ENCODE results near the gene KAT2A. TPM values are rescaled to one million over a fixed set of nuclear protein-coding genes. Genes with fewer than 3 reads are reported as not detected.

Gene KAT2A
- total and polyA plus RNA-seq, 9 of the 15 experiments (the other 6 are each of a cell fraction or from before 2014, with no cell fraction given), result 1.5 to 80.4 (median 31.9) TPM

DNA sequence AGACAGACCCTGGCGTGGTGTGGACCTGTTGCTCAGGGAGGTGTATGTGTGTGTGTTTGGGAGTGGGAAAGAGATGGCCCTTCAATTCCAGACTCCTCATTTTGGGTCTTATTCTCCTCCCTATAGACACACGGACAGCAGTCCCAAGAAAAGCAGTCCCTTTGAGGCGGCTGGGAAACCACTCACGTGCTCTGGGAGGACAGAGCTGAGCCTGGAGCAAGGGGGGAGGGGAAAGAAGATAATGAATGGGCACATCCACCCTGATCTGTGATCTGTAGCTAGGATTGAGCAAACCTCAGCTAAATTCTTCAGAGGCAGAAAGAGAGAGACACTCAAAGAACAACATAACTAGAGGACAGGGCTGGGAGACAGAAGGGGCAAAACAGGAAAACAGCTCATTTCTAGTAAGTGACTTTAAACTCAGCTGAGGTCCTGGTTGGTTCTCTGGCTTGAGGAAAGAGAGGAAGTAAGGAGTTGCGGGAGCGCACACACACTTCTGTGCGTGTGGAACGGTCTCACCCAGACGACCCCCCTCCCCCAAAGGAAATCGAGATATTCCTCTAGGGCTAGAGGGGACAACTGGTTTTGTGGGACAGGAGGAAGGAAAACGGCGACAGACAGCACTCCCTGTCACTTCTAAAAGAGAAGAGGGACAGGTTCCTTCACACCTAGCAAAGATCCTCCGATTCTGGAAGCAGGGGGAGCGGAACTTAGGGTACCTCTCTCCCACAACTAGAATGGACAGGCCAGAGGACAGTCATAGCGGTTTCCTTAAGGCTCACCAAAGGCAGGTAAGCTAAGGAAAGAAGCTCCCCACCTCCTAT is 33.0 kb upstream of the KAT2A start (continued):
- TF ChIP-seq, protein P1, sequence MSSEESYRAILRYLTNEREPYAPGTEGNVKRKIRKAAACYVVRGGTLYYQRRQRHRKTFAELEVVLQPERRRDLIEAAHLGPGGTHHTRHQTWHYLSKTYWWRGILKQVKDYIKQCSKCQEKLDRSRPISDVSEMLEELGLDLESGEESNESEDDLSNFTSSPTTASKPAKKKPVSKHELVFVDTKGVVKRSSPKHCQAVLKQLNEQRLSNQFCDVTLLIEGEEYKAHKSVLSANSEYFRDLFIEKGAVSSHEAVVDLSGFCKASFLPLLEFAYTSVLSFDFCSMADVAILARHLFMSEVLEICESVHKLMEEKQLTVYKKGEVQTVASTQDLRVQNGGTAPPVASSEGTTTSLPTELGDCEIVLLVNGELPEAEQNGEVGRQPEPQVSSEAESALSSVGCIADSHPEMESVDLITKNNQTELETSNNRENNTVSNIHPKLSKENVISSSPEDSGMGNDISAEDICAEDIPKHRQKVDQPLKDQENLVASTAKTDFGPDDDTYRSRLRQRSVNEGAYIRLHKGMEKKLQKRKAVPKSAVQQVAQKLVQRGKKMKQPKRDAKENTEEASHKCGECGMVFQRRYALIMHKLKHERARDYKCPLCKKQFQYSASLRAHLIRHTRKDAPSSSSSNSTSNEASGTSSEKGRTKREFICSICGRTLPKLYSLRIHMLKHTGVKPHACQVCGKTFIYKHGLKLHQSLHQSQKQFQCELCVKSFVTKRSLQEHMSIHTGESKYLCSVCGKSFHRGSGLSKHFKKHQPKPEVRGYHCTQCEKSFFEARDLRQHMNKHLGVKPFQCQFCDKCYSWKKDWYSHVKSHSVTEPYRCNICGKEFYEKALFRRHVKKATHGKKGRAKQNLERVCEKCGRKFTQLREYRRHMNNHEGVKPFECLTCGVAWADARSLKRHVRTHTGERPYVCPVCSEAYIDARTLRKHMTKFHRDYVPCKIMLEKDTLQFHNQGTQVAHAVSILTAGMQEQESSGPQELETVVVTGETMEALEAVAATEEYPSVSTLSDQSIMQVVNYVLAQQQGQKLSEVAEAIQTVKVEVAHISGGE (CRISPR knock-in tag; IDR thresholded peaks at IDR 0.05), result no peak
- TF ChIP-seq BACH1 (tag; IDR thresholded peaks at IDR 0.05), result no peak
- TF ChIP-seq ZNF57 (CRISPR knock-in tag; IDR thresholded peaks at IDR 0.05), result no peak
- no peak for TF ChIP-seq BRF1 (IDR thresholded peaks at IDR 0.05; ENCODE audit: borderline replicate concordance, extremely low read depth, insufficient read length)
- no peak for TF ChIP-seq JUND (IDR thresholded peaks at IDR 0.05; ENCODE audit: borderline replicate concordance, low read depth, low read length)
- no peak for TF ChIP-seq JUND (tag; IDR thresholded peaks at IDR 0.05; ENCODE audit: borderline replicate concordance, low read depth, low read length)
- TF ChIP-seq BCLAF1 (IDR thresholded peaks at IDR 0.05; ENCODE audit: borderline replicate concordance in 1 of 2, control insufficient read depth in 1 of 2, low read depth in 2 of 2, low read length in 1 of 2), result no peak
- no peak for TF ChIP-seq CUX1 (CRISPR knock-in tag; IDR thresholded peaks at IDR 0.05)
- TF ChIP-seq MED1 (CRISPR knock-in tag; IDR thresholded peaks at IDR 0.05; ENCODE audit: borderline replicate concordance), result no peak
- TF ChIP-seq MCM7 (IDR thresholded peaks at IDR 0.05), result no peak
- no peak for TF ChIP-seq GATA2 (CRISPR knock-in tag; IDR thresholded peaks at IDR 0.05)
- TF ChIP-seq CREBBP (IDR thresholded peaks at IDR 0.05; ENCODE audit: low read depth, low read length), result no peak
